Activated CD4-positive, CD25-positive, alpha-beta regulatory T cell treated with anti-CD3 and anti-CD28 coated beads, Interleukin-2, amount 50 U/mL, for 16 hours (primary cell): ENCODE measurements around the gene ADCY9.

Experiments used
- DNase-seq: peaks from one replicate; pipeline ENCODE4 v3.0.0-alpha.2; 2020; ENCODE audit warnings: low read depth, low spot score

The ADCY9 gene

DNA sequence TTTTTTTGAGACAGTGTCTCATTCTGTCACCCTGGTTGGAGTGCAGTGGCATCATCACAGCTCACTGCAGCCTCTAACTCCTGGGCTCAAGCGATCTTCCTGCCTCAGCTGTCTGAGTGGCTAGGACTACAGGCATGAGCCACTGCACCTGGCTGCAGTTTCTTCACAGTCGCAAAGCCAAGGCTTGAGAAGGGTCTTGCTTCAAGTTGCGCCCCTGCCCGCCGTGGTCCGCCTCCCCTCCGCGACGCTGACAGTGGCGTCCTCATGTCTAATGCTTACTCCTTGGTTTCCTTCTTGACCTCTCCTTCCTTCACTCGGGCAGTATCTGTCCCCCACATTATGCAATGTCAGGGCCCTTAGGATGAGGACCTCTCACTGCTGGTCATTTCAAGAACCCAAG lies 112.7 kb downstream of the ADCY9 start:
- DNase-seq = no peak

DNA sequence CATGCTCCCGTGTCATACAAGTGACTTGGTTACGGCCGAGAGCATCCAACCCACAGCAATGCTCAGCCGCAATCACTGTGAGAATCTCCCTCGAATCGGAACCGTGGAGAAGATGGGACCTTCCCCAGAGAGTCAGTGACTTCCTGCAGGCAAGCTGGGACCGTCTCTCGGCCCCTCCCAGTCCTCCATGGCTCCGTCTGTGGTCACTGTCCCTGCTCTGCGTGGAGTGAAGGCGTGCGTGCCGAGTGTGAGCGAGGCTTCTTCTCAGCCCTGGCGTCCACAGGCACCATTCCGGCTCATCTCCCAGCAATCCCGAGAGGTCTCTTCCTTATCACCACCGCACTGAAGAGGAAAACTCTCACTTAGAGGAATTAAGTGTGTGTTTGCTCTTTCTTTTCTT lies 113.1 kb downstream of the ADCY9 start:
- no peak for DNase-seq

GRCh38 chr16:4002121-4002520 lies 114.1 kb downstream of the ADCY9 start:
- DNase-seq = no peak

- no peak for DNase-seq
Measured at GRCh38 chr16:3999479-4000325, 116.5 kb downstream of the ADCY9 start.

DNA sequence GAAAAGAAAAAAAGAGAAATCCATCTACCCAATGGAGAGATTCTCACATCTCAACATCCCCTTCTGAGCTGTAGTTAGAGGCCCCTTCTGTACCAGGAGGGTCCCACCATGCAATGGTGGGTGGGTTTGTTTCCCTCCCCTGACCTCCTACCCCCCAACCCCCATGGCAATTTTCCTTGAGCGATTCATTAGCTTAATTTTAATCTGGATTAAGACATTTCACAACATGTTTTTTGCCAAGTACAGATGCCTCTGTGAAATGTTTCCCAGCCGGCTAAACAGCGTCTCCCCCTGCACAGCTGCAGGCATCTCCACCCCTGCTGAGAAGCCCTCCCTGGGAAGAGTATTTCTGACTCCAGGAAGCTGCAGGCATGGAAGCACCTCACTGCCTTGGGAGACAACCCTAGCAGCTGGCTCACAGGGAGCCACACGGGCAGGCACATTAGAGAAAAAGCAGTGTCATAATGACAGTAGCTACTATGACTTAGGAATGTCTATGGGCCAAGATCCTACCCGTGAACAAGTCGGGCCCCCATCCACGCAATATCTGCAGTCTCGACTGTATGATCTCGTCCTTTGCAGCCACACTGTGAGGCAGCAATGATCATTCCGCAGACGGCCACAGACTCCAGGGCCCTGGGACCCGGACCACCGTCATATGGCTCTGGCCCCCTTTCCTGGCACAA lies 117.3 kb downstream of the ADCY9 start:
- DNase-seq = no peak

DNA sequence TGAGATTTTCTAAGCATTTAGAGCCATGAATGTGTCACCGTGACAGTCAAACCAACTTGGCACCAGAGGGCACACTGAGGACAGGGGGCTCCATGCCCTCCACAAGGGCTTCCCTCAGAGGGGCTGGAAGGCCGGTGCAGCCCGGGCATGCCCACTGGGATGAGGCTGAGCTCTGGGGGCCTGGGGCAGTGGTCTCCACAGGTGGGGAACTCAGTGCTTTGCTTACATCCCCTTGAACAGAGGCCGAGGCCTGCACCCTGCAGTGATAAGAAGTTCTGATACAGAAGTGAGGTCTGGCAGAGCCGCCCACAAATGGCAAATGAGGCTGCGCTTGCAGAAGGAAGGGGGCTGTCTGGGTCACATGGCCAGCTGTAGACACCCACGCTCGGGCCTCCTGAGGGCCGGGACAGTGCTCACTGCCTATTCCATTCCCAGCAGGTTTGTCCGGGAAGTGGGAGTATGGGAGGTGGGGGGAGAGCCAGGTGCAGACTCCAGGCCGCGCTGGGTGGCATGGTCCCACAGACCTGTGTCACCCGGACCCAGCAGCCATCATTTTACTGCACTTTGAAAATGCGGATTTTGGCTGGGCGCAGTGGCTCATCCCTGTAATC lies 118.9 kb downstream of the ADCY9 start:
- DNase-seq = no peak

DNA sequence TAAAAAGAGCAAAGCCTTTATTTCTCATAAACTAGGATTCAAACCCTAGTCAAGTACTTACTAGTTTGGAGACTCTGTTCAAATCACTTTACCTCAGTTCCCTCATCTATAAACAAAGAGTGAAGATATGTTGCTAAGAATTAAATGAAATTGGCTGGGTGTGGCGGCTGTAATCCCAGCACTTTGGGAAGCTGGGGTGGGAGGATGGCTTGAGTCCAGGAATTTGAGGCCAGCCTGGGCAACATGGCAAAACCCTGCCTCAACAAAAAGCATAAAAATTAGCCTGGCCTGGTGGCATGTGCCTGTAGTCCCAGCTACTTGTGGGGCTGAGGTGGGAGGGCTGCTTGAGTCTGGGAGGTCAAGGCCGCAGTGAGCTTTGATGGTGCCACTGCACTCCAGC lies 121.2 kb downstream of the ADCY9 start:
- DNase-seq = no peak

DNA sequence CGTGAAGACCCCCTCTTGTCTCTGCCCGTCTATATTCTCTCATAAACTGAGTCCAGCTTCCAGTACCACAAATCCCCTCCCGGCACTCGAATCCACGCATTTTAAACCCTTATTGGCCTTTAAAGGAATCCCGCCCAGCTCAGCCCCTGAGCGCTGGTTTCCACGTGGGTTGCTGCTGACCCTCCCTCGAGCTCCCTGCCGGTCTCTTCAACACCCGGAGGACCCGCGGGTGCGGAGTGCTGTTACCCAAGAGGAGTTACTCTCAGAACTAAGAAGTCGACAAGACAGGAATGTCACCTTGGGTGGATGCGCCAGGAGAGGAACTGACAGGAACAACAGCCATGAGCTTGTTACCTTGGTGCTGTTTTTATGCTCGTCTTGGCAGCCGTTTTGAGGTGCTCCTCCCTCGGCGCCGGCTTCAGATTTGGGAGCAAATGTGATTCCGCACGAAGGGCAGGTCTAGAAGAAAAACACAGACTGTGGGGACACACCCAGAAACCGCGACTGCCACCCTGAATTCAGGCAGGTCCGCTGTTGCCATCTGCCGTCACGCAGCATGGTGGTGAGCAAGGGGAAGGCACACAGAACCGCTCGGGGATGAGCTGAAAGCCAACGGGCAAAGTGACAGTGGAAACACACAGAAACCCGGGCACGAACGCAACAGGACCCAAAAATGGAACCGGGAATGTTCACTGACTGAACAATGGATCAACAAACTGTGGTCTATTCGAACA lies 123.0 kb downstream of the ADCY9 start:
- no peak for DNase-seq

GRCh38 chr16:3992297-3993051 lies 123.8 kb downstream of the ADCY9 start:
- no peak for DNase-seq

DNA sequence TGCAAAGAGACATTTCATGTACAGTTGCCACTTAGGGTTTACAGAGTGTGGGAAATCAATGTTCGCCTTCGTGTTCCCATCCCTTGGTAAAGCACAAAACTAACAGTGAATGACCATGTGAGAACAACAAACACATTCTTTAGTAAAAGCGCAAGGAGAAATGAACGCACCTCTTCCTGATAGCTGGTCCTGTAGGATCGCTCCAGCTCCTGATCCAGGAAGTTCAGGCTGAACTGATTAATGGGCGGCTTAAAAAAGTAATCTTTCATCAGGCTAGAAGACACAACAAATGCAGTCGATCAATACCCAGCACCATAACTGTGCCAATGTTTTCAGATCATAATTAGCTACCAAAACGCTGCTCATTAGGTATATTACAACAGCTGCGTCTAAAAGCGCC lies 127.4 kb downstream of the ADCY9 start:
- DNase-seq = no peak

- no peak for DNase-seq
Measured at GRCh38 chr16:3988011-3988410, 128.2 kb downstream of the ADCY9 start.

DNA sequence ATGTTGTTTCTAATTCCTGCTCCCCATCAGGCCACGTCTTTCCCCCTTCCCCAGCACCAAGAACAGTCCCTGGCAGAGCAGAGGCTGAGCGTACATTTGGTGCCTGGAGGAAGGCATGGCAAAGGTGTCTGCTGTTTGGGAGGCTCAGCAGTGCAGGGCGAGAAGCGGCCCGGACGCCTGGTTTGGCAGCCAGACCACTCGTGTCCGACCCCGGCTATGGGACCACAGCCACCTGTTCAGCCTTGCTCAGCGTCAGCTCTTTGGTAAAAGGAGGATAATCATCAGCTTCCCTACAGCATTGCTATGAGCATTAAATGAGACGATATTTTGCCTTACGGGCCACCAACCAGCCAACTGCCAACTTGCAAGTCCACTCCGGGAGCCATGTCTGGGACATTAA lies 129.0 kb downstream of the ADCY9 start:
- DNase-seq = no peak

DNA sequence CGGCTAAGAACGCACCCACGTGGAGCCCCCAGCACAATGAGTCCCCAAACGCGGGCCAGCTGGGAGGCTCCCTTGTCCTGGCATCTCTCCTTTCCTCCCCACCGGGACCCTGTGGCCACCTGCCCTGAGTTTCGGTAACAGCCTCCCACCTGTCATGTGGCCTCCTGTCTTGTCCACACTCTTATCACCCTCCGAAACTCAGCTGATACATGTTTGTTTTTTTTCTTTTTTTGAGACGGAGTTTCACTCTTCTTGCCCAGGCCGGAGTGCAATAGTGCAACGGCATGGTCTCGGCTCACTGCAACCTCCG lies 130.1 kb downstream of the ADCY9 start:
- DNase-seq = no peak

- DNase-seq = no peak
Measured at GRCh38 chr16:3984111-3985060, 131.9 kb downstream of the ADCY9 start.

GRCh38 chr16:3983081-3983520 lies 133.1 kb downstream of the ADCY9 start:
- DNase-seq = no peak

GRCh38 chr16:3982216-3982615 lies 134.0 kb downstream of the ADCY9 start:
- no peak for DNase-seq

DNA sequence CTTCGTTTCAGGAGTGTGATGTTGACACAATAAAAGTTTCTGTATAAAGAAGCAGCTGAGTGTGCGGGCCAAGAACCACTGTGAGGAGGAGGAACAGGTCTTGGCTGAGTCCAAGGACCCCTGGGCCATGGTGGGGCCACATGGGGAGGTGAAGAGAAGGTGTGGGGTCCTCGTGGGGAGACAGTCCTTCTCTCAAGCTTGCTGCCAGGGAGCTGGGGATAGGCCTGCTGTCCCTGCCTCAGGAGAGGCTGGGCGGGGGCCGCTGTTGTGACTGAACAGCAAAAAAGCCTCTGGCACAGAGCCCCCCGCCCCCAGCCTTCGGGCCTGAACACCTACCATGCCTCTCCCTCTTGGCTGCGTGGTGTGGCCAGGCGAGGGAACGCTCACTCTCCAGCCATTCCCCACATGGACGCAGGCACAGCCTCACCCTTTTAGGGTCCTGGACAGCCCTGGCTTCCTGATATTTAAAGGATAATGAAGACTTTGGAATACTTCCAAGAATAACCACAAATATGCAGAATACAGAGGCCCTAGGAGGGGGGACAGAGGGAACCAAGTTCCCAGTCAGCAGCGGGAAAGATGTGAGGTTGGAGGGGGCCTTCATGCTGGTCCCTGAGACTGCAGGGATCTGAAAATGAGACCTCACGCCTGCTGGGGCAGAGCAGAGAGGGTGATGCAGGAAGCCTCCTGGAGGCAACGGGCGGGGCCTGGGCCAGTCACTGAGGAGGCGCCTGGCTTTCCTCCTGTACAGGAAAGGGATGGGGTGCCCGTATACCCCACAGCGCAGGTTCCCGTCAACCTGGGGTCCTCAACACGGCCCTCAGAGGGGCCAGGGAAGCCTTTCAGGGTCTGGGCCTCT lies 135.8 kb downstream of the ADCY9 start:
- no peak for DNase-seq

DNA sequence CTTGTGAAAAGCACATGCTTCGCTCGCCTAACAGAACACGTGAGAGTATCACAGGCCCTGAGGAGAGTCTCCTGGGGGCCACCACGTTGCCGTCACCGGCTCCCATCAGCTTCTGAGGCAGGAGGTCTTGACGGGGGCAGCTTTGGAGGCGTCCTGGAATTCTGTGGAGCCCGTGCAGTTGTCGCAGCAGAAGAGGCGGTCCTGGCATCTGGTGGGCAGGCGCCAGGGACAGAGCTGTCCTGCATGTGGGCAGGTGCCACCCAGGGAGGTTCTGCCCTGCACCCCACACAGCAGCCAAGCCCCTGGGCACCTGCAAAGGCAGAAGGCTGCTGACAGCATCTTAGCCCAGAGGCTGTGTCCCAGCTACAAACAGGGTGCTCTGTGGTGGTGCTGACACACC lies 136.7 kb downstream of the ADCY9 start:
- no peak for DNase-seq

DNA sequence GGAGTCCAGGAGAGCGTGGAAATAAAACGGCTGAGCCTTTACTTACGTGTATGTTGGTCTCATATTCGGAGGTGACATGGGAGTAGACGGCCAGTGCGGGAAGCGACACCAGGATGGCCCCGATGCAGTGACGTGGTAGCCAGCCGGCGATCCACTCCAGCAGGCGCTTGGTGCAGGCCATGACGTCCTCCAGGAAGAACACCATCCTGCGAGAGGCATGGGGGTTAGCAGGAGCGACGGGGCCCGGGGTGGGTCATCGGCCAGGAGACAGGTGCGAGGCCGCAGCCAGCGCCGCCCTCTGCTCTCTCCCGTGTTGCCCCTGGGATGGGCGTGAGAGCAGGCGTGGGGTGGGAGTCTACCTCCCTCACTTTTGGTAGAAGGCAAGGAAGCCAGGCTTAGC lies 137.2 kb downstream of the ADCY9 start:
- DNase-seq = no peak
